Measurements from ENCODE around the gene OAS1.
A peak's percentile ranks its signal among the peaks of the same experiment; 100 is the strongest.

The OAS1 gene

DNA sequence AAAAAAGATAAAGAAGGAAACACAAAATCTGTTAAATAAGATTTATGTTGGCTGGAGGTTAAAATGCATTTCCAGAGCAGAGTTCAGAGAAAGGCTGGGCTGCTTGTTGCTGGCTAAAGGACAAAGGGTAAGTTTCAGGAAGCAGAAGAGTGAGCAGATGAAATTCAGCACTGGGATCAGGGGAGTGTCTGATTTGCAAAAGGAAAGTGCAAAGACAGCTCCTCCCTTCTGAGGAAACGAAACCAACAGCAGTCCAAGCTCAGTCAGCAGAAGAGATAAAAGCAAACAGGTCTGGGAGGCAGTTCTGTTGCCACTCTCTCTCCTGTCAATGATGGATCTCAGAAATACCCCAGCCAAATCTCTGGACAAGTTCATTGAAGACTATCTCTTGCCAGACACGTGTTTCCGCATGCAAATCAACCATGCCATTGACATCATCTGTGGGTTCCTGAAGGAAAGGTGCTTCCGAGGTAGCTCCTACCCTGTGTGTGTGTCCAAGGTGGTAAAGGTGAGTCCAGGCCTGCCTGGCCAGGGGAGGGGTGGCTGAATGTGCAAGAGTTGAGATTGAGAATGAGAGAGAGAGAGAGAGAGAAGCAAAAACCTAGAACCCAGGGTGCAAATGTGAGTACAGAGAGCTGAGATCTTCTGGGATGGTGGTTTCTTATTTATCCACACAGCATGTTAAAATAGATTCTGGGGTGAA, at the start of gene OAS1:
Gene OAS1 (plus strand): TSS at position 251 of the 703 bp plus-strand sequence. CDS start 78 bp downstream, at position 329.
- no peak for DNase-seq

DNA sequence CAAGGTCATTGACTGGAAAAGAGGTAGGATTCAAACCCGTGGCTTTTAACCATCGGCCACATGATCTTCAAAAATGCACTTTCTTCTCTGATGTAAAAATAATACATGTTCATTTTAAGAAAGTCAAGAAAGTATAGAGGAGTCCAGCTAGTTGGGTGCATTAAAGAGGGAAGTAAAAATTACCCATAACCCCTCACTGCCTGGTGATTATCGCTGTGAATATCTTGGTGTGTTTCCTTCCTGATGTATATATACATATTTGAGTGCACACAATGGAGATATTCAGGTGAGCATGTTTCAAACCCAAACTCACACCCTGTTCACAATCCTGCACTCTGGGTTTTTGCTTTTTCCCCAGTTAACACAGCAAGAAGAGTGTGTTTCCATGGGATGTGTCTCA, 47.5 kb upstream of the OAS1 start:
- DNase-seq, result no peak

DNA sequence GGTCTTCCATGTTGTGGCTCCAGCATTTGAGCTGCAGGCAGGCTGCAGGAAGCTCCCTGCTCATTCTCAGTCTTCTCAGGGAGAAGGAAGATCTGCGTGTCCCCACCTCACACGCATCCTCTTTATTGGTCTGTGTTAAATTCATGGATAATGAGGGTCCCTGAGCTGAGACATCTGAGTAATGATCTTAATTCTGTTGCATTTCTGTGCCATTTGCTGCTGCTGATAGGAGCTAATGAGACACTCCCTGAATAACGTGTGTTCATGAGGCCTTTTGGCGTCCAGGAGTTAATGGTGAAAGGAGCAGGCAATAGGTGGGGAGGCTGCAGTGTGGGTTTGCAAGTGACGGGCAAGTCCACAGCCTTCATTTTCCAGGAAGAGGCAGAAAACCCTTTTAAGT, 46.6 kb upstream of the OAS1 start:
- DNase-seq, result no peak

DNA sequence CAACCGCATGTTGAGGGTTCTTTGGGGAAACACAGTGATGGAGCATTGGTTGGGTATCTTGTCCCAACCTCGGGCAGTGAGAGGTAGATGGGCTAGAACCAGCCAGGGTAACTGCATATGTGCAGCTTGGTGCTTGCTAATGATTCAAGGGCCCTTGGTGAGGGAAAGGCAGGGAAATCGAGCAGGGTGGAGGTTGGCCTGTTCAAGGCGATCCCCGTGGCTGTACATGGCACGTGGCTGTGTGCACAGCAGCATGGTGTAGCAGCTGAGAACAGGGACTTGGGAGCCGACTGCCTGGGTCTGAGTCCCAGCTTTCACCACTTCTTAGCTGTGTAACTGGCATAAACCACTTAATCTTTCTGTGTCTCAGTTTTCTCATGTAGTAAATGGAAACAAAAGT, 45.5 kb upstream of the OAS1 start:
- no peak for DNase-seq

DNA sequence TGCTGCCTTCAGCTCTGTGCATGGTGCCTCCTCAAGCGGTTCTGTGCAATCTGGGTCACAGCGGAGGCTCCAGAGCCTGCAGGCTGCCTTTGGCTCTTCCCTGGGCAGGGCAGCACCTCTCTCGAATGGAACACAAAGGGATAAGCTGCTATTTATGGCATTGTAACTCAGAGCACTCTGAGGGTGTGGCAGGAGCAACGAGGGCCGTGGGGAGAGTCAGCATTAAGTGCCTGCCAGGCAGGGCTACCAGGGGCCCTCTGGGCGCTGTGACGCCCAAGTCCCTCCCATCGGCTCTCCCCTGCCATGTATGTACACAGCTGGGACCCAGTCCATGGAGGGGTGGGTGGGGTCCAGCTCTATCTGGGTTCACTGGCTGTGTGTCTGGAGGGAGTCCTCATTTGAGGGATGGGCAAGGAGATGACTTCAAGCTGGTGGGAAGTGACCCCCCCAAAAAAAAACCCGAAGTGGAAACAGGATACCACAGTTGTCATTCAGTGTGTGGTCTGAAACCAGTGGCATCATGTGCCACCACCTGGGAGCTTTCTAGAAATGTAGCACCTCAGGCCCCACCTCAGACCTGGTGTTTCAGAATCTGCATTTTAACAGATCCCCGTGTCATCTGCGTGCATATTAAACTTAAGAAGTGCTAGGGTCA, 44.0 kb upstream of the OAS1 start:
- no peak for DNase-seq

DNA sequence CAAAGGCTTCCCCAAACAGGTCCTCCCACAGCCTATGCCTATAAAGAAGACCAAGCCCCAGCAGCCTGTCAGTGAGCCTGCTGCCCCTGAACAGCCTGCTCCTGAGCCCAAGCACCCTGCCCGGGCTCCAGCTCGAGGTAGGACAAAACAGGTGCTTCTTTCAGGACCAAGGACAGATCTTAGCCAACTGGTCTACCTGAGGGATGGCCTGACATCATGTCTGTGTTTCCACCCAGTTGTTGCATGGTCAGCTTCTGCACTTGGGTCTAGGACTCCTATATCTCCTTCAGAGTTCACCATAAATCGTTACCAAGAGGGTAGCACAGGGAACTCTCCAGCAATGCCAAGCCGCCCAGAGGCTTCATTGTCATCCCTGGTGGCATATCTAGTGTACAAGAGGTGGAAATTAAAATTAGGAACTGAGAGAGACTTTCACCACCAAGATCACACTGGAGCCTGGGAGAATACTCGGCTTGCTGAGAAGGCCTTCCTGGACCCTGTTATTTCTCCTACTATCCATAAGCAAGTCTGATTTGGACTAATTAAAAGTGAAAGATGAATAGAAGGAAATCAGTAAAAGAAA, 38.2 kb upstream of the OAS1 start:
- no peak for DNase-seq

DNA sequence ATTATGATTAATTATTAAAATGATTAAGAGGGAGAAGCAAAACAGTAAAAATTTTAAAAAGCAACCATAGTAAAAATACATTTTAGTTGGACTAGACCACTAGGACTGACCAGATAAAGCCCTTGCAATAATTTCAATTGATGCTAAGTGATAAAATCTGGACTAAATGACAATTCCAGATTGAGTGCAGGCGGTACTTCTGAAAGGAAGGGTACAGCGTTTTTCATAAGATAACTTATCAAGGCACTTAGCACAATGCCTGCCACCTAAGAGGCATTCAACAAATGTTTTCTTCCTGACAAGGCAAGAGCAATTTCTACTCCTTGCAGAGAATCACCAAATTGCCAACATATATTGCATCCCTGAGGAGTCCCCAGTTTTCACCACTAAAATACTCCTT, 37.7 kb upstream of the OAS1 start:
- DNase-seq, result no peak

DNA sequence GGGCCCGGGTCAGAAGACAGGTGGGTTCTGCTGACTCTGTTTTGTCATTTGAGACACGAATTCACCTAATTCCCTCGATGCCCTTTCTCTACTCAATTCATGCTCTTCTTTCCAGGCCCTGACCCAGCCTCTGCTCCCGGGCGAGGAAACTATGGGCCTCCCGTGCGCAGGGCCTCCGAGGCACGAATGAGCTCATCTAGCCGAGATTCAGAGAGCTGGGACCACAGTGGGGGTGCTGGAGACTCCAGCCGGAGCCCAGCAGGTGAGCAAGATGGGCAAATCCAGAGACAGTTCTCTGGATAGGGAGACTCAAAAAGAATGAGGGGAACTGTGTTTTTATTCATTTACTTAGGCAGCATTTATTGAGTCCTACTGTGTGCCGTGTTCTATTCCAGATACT, 37.0 kb upstream of the OAS1 start:
- DNase-seq, result no peak

DNA sequence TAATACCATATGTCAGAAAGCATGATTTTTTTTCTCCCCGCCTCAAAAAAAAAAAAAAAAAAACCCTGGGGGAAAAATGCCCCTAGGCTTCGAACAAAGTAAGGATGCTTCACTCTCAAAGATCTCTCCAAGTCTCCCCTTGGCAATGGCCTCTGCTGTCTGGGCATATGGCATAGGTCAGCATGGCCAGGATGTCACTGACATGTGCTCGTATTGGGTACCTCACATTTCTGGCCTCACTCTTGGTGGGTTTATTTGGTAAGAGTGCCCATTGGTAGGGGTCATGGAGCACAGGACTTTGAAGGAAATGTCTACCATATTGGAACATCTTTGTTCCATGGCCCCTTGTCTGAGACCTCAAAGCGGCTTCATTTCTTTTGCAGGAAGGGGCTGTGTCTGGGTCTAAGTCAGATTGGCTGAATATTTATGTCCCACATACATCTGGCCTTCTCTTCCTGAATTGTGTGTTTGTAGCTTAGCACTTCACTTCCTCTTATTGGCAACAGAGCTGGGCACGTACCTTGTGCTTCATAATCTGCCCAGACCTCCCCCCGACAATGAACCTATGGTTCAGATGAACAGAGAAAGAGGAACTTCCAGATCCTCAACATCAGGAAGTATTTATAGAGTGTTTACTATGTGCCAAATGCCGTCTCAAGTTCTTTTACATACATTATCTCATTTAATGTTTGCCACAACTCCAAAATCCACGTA, 36.3 kb upstream of the OAS1 start:
- peak; percentile 12 for DNase-seq

DNA sequence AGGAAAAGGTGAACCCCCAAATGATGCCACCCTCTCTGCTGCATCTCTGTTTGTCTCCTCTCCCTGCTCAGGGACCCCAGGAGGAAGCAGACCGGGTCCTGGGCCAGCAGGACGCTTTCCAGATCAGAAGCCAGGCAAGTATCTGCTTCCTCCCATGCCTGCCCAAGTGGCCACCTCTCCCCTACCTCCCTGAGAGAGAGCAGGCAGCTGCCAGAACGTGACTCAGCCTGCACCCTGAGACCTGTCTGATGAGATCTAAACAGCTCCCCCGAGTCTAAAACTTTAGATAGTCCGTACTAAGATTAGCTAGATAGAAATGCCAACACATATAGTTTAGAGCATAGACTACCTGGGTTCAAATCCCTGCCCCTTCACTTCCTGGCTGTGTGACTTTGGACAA, 31.2 kb upstream of the OAS1 start:
- DNase-seq, result no peak

DNA sequence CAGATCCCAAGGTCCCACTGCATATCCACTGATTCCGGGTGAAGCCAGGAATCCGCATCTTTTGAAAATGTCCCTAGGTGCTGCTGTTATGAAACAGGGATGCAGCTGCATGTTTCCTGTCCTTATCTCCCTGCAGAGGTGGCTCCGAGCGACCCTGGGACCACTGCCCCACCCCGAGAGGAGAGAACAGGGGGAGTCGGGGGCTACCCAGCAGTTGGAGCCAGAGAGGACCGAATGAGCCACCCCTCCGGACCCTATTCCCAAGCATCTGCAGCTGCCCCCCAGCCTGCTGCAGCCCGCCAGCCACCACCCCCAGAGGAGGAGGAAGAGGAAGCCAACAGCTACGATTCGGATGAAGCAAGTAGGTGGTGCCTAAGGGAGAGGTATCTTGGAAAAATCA, 30.3 kb upstream of the OAS1 start:
- no peak for DNase-seq

DNA sequence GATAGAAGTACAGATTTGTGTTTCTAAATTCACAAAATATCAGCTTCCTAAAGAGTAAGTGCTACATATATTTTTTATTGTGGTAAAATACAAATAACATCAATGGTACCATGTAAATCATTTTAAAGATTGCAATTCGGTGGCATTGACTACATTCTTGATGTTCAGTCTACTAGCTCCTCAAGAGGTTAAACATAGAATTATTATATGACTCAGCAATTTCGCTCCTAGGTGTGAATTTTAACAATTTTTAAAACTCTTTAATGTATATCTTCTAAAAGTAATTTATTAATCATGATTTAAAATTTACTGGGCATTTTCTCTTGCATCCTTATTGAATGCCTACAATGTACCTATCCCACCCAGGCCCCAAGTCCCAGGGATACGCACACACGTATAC, 29.8 kb upstream of the OAS1 start:
- DNase-seq, result no peak

DNA sequence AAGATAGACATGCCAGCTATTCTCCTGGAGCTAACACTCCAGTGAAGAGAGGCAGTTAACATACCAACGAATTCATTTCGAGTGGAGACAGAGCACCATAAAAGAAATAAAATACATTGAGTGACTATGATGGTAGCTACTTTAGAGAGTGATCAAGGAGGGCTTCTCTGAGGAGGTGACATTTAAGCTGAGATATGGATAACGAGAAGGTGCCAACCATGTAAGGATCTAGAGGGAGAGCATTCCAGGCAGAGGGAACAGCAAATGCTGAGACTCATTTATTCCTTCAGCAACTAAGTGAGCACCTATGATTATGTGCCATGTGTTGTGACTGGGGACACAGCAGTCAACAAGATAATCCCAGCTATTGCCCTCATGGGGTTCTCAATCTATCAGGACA, 28.3 kb upstream of the OAS1 start:
- DNase-seq, result no peak

DNA sequence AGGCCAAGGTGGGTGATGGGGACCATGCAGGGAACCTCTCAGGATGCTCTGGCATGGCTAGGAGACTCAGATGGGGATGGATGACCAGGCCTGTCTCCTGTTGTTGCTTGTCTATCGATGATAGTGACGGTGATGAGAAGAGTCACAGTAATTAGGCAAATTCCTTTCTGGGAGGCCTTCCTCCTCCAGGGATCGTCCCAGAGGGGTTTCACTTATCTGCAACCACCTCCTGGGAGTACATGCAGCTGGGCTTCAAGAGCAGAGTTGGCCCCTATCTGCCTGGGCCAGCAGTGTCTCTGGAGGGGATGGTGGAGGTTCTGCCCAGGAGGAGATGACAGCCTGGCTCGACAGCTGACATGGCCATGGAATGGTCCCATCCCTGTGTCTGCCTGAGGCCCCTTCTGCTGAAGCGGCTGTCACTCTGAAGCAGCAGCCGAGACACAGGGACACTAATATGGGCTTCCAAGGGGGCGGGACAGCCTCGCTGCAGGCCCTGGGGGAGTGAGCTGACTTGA, 27.5 kb upstream of the OAS1 start:
- no peak for DNase-seq

DNA sequence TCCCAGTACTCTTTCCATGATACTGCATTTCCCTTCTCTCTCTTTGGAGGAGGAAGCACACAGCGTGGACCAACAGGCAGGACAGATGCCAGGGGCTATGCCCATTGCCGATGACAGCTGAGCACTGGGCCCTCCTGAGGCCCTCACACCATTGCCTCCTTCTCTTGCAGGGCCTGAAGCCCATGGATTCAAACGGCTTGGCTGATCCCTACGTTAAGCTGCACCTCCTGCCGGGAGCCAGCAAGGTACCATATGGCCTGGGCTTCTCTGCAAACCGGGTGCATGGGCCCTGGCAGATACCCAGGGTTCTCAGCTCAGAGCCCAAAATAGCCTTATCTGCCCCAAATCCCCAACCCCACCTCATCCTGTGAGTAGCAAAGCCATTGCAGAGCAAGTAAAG, 25.2 kb upstream of the OAS1 start:
- DNase-seq, result no peak

DNA sequence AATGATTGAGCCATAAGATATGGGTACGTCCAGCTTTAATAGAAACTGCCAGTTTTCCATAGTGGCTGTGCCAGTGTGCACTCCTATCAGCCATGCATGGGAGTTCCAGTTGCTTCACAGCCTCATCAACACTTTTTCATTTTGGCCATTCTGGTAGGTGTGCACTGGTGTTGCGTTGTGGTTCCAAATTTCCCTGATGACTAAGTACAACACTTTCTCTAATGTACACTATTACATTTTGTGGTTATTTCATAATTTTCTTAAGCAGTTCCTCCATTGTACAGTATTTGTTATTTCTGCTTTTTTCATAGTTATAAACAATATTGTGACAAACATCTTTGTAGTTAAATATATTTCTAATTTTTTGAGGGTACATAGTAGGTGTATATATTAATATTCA, 21.5 kb upstream of the OAS1 start:
- no peak for DNase-seq

DNA sequence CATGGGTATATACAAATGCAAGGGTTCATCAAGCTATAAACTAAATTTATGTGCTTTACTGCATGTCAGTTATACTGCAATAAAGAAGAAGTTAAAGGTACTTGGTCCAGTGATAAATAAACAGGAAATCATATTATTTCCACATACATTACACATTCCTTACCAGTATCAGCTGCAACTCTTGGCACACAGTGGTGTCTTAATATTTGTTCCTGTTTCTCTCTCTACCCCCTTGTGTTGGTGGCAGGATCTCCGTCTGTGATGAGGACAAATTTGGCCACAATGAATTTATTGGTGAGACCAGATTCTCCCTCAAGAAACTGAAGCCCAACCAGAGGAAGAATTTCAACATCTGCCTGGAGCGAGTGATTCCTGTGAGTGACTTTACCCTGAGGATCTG, 19.2 kb upstream of the OAS1 start:
- no peak for DNase-seq

DNA sequence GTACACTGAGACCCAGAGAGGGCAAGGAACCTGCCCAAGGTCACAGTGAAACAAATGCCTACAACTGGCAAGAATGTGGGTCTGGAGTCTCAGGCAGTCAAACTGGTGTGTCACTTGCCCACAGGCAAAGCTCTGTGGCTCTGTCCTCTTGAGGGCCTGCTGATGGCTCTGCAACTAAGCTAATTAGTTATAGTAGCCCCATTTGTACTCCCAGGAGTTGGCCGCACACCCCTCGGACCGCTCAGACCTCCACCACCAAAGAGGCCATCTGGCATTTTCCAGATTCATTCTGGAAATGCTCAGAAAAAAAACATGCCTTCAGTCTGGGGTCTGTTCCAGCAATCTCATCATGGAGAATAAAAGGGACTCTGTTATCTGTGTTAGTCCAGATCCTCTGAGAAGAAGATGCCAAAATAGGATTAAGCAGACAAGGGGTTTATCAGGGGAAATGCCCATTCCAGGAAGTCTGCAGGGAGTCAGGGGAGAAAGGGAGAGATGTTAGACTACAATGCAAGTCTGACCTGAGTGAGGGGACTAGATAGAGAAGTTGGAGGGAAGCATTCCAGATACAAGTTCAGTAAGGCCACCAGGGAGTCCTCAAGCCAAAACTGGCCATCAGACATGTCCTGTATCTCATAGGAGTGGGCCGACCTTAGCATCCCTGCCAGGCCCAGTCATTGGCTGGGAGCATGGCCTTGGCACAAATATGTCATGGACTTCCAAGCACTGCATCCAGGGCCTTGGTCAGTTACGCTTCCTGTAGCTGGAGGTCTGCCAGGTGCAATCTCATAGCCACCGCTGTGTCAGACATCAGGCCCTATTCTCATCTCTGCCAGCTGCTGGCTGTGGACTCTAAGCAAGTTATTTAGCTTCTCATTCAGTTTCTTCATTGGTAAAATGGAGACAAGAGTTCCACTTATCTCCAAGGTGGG, 15.4 kb upstream of the OAS1 start:
- DNase-seq, result no peak

DNA sequence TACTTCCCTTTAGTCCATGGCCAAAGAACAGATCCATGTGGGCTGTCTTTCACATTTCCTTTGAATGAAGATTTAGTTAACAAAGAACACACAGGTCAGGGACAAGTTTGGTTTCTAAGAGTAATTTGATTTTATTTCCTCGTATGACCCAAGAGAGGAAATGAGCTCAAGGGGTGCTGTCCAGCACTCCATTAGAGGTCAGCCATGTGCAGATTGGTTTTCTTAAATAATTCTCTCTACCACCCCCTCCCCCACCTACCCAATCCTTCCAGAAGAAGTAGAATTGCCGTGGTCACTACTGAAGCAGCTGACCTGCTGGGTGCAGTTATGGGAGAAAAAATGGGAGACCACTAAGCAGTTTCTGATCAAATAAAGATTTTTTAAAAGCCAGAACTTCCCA, 13.9 kb upstream of the OAS1 start:
- no peak for DNase-seq

DNA sequence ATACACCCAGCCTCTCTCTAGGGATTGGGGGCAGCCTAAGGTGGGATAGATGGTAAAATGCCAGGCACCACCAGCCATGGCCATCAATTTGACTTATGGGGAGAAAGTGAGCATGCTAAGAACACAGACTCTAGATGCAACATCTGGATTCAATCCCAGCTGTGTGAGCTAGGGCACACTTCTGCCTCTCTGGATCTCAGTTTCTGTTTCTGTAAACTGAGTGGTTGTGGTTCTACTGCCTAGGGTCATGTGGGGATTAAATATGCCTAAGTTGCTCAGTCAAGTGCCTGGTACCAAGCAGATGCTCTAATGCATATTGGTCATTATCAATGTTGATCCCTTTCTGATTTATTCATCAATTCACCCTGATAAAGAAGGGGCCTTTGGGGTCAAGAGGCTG, 12.6 kb upstream of the OAS1 start:
- DNase-seq, result no peak

DNA sequence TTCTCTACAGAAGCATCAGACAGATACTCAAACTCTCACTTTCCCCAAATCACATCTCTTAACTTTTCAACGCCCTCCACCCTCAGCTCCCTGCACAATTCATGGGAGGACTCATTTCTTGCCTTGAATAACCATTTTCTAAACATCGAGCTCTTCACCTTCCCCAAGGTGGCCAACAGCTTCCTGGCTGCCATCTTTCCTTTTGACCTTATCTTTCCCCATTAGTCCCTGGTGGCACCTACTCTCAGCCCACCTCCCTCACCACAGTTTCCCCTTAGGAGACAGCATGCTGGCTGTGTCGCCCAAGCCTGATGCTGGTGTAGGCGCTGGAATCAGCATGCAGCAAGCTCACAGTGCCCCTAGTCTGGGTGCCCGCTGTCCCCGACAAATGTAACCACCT, 8.4 kb upstream of the OAS1 start:
- no peak for DNase-seq

DNA sequence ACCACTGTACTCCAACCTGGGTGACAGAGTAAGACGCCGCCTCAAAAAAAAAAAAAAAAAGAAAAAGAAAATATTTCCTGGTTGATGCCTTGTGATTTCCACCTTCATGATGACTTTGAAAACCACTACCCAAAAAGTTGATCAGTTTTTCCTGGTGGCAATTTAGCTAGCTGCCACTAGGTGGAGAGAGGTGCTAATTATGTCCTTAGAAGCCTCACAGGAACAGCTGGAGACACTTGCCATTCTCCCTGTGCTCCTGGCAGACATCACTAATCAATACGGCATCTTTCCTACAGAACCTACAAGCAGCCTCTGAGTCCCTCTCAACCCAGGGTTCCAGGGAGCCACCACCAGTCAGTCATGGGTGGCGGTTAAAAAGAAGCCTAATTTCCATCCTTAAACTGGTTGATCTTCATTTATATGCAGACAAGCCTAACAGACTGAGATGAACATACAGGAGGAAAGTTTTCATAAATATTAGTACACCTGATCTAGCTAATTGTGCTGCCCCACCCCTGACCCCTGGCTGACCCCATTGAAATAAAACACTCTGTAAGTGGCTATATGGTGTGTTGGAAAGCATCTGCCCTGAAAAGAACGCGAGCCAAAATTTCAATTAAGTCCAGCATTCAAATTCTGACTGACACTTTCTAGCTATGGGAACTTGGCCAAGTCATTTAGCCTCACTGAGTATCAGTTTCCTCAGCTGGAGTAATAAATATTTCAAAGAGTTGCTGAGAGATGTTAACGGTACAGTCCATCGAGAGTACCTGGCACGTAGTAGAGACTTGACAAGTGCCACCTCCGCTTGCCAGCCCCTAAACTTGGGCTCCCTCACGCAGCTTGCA, 6.2 kb upstream of the OAS1 start:
- peak; percentile 44 for DNase-seq
